Skeletal muscle satellite cell (primary cell): ENCODE data around the gene RAD51B.
"Not testable (repeated sequence)": the region's sequence is repeated elsewhere in the genome, so short reads cannot be mapped to it uniquely, and the experiment has no call there.

Experiments
- H3K27me3 ChIP-seq: 2 replicates; pipeline ENCODE4 v1.7.0; 2013; ENCODE audit warnings: low read length; ENCODE audit not compliant: control insufficient read depth, insufficient read depth
- H3K36me3 ChIP-seq: 2 replicates; pipeline ENCODE4 v1.7.0; 2013; ENCODE audit warnings: mild to moderate bottlenecking, control low read depth, low read length; ENCODE audit not compliant: insufficient read depth
- H3K4me1 ChIP-seq: 2 replicates; pipeline ENCODE4 v1.7.0; 2013; ENCODE audit warnings: low read length; ENCODE audit not compliant: control insufficient read depth, insufficient read depth
- H3K4me2 ChIP-seq: 2 replicates; pipeline ENCODE4 v1.7.0; 2013; ENCODE audit warnings: mild to moderate bottlenecking, low read length
- H3K4me3 ChIP-seq: 2 replicates; pipeline ENCODE4 v1.7.0; 2013; ENCODE audit warnings: low read length
- H3K9ac ChIP-seq: 2 replicates; pipeline ENCODE4 v1.7.0; 2013; ENCODE audit warnings: mild to moderate bottlenecking, low read depth, low read length, moderate library complexity
- H3K9me3 ChIP-seq: replicated peaks from 2 replicates; pipeline ENCODE4 v1.7.0; 2013; ENCODE audit warnings: mild to moderate bottlenecking, control low read depth, low read length

The RAD51B gene

DNA sequence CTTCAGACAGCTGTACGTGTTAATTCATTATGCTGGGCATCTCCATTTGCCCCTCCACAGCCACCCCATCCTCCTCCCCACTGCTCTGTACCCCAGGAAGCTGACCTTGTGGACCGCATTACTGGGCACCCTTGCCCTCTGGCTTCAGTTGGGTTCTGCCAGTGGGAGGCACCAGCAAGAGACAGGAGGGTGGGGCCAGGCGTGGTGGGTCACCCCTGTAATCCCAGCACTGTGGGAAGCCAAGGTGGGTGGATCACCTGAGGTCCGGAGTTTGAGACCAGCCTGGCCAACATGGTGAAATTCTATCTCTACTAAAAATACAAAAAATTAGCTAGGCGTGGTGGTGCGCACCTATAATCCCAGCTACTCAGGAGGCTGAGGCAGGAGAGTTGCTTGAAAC, 843.2 kb downstream of the RAD51B start:
- H3K4me3 ChIP-seq, result peak overlapping the region; percentile 28
- not testable (repeated sequence) for H3K27me3 ChIP-seq, H3K36me3 ChIP-seq, H3K9me3 ChIP-seq
- peak overlapping the region; percentile 74 for H3K9ac ChIP-seq
- H3K4me2 ChIP-seq, result peak overlapping the region; percentile 54
- H3K4me1 ChIP-seq, result peaks cover 77% of the 10 kb centered on the region

DNA sequence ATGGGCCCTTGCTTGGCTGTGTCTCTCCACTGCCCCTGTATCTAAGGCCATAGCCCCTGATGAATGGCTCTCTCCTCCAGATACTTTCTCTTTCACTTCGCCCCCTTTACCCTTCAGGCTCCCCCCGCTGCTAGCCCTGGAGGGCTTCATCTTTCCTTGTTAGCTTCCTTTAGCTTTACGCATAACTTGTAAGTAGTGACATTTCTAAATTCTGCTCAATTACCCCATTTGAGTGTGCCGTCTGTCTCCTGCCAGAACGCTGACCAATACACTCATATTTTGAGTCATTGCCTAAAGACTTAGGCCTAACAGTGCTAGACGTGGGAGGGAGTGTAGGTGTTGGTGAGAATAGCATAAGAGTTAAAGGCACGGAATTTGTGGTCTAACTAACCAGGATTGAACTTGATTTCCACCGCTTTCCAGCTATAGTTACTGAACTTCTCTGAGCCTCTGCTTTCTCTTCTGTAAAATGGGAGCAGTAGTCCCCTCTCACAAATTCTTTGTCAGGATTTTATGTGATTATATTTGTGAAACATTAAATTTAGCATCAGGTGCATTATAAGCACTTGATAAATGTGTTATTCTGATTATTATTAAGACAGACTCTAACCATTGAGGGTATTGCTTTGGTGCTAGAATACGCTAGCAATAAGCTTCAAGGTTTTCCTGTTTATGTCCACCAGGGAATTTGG, 844.0 kb downstream of the RAD51B start:
- Histone ChIP-seq H3K4me1 (peaks cover 79% of the 10 kb centered on the region), H3K9ac (peak overlapping the region; percentile 74), H3K9me3 (no peaks in the 10 kb centered on the region), H3K4me2 (peak overlapping the region; percentile 54), H3K27me3 (no peaks in the 10 kb centered on the region), H3K4me3 (peak overlapping the region; percentile 28), H3K36me3 (no peaks in the 10 kb centered on the region)

DNA sequence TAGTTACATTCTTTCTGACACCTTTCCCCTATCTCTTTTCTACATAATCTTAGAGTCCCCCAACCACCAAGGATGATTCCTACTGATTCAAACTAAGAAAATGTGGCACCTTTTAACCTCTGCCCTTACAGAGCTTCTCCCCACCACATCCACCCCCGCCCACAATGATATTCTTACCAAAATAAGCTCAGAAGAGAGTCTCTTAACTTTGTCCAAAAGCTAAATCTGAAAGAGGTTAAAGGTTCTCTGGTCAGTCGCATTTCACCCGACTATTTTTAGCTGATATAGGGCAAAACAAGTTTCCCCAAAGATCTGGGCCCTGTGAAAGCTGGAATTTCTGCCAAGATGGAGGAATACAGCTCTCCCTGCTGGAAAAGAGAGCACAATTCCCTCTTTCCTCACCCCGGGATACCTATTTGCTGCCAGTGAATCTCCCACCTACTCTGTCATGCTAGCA, 844.7 kb downstream of the RAD51B start:
- peak overlapping the region; percentile 74 for H3K9ac ChIP-seq
- no peaks in the 10 kb centered on the region for H3K9me3 ChIP-seq
- H3K27me3 ChIP-seq, result no peaks in the 10 kb centered on the region
- H3K4me2 ChIP-seq, result peak overlapping the region; percentile 54
- H3K4me3 ChIP-seq, result peak overlapping the region; percentile 10
- peaks cover 75% of the 10 kb centered on the region for H3K4me1 ChIP-seq
- no peaks in the 10 kb centered on the region for H3K36me3 ChIP-seq

DNA sequence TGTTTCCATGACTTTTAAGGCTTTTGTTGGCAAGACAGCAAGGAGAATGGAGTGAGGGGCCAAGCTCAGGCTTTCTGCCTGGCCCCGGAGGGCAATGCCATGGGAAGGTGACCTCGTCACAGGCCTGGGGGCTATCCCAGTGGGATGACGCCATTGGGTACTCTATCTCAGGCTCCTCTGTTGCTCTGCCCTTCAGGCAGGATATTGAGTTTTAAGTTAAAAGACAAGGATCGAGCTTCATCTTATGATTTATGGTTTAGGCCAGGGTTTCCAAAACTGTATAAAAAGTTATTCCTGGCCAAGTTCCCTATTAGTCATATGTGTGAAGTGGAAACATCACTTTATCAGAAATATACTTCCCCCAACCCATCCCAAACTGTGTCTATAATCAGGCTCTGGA, 845.6 kb downstream of the RAD51B start:
- no peak overlapping the region for H3K4me3 ChIP-seq
- peak overlapping the region; percentile 74 for H3K9ac ChIP-seq
- no peaks in the 10 kb centered on the region for H3K36me3 ChIP-seq
- H3K27me3 ChIP-seq, result no peaks in the 10 kb centered on the region
- H3K4me1 ChIP-seq, result peaks cover 76% of the 10 kb centered on the region
- H3K4me2 ChIP-seq, result peak overlapping the region; percentile 16
- no peaks in the 10 kb centered on the region for H3K9me3 ChIP-seq

DNA sequence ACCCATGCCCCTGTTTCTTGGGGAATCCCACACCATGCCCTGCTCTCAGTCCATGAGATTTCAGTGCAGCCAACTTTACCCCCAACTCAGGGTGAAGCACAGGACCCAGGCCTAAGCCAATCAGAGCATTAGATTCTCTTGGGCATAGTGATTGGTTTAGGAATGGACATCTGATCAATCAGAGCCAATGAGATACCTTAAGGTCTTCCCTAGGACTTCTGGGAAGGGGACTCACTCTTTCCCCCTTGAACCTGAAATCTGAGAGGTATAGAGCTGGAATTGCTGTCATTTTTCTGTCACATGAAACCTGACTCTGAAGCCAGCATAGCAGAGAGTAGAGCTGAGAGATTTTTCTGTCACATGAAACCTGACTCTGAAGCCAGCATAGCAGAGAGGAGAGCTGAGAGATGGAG, 846.2 kb downstream of the RAD51B start:
- Histone ChIP-seq H3K36me3 (no peaks in the 10 kb centered on the region), H3K4me2 (no peak overlapping the region), H3K27me3 (no peaks in the 10 kb centered on the region), H3K4me3 (no peak overlapping the region), H3K9me3 (no peaks in the 10 kb centered on the region), H3K4me1 (peaks cover 83% of the 10 kb centered on the region), H3K9ac (peak overlapping the region; percentile 33)

DNA sequence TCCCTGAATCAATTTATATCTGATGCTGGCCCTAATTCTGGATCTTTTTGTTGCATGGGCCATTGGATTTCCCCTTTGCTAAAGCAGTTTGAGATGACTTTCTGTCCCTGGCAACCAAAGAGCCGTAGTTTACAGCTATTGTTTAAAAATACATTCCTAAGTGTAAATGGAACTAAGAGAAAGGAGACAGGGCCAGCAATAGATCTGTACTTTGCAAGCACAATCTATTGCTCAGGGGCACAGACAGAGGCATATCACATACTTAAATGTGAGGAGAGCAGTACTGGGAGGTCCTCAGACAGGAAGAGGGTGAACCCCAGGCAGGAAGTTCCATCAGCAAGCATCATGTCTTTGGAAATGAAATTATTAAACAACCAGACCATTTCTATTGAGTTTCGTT, 846.7 kb downstream of the RAD51B start:
- no peak overlapping the region for H3K4me3 ChIP-seq
- no peaks in the 10 kb centered on the region for H3K27me3 ChIP-seq
- H3K9me3 ChIP-seq, result no peaks in the 10 kb centered on the region
- peak overlapping the region; percentile 33 for H3K9ac ChIP-seq
- H3K36me3 ChIP-seq, result no peaks in the 10 kb centered on the region
- peaks cover 83% of the 10 kb centered on the region for H3K4me1 ChIP-seq
- H3K4me2 ChIP-seq, result no peak overlapping the region

DNA sequence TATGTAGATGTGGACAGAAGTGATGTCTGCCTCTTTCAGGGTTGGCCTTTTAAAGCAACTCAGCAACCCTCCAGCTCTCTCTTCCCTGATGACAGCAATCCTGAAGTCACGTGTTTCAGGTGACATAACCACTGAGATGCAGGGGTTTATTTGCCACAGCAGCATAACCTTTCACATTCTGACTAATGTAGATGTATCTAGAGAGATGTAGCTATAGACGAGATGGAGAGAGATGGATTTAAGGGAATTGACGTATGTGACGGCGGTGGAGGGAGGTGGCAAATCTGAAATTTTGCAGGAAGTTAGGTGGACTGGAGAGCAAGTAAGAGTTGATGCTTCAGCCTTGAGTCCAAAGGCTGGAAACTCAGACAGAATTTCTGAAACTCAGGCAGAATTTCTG, 847.3 kb downstream of the RAD51B start:
- no peaks in the 10 kb centered on the region for H3K36me3 ChIP-seq
- no peak overlapping the region for H3K4me2 ChIP-seq
- H3K27me3 ChIP-seq, result no peaks in the 10 kb centered on the region
- peaks cover 79% of the 10 kb centered on the region for H3K4me1 ChIP-seq
- H3K4me3 ChIP-seq, result no peak overlapping the region
- no peaks in the 10 kb centered on the region for H3K9me3 ChIP-seq
- no peak overlapping the region for H3K9ac ChIP-seq

DNA sequence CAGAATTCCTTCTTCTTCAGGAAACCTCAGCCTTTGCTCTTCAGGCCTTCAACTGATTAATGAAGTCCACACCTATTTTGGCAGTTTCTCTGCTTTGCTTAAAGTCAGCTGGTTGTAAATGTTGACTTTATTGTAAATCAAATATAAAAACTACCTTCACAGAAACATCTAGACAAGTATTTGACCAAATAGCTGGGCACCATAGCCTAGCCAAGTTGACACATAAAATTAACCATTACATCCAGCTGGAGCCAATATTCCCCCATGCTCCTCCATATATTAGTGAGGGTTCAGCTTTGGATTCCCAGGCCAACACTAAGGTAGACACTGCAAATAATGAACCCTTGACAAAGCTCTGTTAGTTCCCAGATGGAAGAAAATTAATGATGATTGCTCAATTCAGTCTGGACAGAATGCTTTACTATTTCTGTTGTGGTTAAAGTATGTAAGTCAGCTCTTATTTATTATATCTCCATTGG, 847.8 kb downstream of the RAD51B start:
- Histone ChIP-seq H3K36me3 (no peaks in the 10 kb centered on the region), H3K27me3 (no peaks in the 10 kb centered on the region), H3K4me1 (peaks cover 75% of the 10 kb centered on the region), H3K9me3 (no peaks in the 10 kb centered on the region), H3K4me2 (no peak overlapping the region), H3K9ac (peak overlapping the region; percentile 1), H3K4me3 (no peak overlapping the region)

DNA sequence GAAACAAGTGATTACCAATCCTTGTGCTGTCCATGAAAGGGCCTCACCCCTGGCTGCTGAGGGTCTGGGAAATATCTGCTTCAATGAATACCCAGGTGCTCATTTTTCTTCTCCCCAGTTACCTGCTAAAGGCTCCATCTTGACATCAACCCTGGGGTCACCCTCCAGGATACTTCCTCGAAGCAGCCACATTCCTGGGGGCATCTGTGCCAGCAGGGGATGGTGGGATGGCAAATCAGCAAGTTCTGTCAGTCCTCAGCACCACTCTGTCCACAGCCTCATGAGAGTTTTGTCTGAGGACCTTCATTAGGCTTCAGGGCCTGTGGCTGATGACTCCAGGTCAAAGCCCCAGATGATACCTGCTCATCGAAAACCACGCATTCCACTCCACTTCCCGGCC, 848.4 kb downstream of the RAD51B start:
- Histone ChIP-seq H3K27me3 (no peaks in the 10 kb centered on the region), H3K4me1 (peaks cover 72% of the 10 kb centered on the region), H3K9me3 (no peaks in the 10 kb centered on the region), H3K4me3 (no peak overlapping the region), H3K4me2 (no peak overlapping the region), H3K9ac (peak overlapping the region; percentile 1), H3K36me3 (no peaks in the 10 kb centered on the region)

DNA sequence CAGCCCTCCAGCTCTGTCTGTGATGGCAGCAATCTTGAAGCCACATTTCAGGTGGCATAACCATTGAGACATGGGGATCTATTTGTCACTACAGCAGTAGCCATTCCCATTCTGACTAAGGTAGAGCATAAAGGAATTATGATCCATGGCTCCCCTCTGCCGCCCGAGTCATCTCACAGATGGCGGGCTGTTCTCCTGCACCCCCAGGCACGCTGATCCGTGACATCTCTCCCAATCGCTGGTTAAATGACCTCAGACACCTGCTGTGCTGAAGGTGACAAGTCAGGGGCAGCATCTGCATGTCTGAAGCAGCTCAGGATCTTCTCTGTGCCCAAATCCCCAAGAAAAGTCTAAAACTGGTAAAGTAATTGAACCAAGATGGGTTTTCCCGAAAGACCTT, 849.0 kb downstream of the RAD51B start:
- Histone ChIP-seq H3K4me1 (peaks cover 67% of the 10 kb centered on the region), H3K9ac (no peak overlapping the region), H3K36me3 (no peaks in the 10 kb centered on the region), H3K4me3 (no peak overlapping the region), H3K9me3 (no peaks in the 10 kb centered on the region), H3K27me3 (no peaks in the 10 kb centered on the region), H3K4me2 (no peak overlapping the region)

DNA sequence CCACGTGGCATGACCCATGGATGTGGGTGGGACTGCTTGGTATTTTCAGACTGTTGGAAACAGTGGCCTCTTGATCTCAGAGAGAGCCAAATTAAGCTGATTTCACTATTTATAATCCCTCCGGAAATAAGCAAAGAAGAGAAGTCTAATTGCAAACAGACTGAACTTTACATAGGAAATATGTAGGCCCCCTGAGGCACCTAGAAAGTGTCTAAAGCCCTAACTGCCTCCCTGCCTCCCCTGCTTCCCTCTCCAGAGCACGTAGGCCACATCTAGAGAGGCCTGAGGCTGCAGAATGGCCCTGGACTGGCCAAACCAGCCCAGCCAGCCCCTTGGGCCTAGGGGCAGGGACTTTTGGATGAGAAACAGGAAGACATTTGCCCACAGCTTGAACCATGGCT, 849.5 kb downstream of the RAD51B start:
- Histone ChIP-seq H3K4me3 (no peak overlapping the region), H3K36me3 (no peaks in the 10 kb centered on the region), H3K4me1 (peaks cover 61% of the 10 kb centered on the region), H3K27me3 (no peaks in the 10 kb centered on the region), H3K4me2 (no peak overlapping the region), H3K9ac (no peak overlapping the region), H3K9me3 (no peaks in the 10 kb centered on the region)
